Hematopoietic multipotent progenitor cell treated with erythropoietin and hydrocortisone succinate and interleukin-3 and kit ligand, for 4 days (in vitro differentiated cells): ENCODE data around the gene TSPAN15.
"Not testable (repeated sequence)": the region's sequence is repeated elsewhere in the genome, so short reads cannot be mapped to it uniquely, and the experiment has no call there.

Experiments
- DNase-seq: peaks from one replicate; pipeline ENCODE4 v3.0.0-alpha.2; 2015

Gene TSPAN15

DNA sequence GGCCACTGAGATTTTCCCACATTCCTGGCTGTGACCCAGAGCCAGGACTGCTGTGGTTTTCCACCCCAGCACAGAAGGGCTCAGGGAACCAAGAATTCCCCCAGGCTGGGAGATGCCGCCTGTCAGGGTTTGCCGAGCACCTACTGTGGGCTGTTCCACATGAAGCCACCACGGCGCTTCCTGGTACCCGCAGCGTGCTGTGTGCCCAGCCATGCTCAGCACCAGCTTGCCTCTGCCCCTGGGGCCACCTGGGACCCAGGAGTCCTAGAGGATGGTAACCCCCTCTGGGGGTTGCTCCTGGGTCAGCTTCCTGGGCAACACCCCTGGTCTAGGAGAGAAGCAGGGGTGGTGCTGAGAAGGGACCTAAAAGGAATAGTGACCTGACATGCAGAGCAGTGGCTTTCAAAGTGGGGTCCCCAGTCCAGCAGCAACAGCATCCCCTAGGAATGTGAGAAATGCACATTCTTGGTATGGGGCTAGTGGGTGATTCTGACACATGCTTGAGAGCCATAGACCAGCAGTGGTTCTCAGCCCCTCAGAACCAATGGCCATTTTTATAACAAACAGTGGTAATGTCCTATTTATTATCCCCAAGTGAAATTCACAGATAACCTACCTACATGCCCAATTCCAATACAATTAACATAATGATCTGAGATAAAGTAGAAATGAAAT is 53.4 kb downstream of the TSPAN15 start:
- DNase-seq, result no peak

DNA sequence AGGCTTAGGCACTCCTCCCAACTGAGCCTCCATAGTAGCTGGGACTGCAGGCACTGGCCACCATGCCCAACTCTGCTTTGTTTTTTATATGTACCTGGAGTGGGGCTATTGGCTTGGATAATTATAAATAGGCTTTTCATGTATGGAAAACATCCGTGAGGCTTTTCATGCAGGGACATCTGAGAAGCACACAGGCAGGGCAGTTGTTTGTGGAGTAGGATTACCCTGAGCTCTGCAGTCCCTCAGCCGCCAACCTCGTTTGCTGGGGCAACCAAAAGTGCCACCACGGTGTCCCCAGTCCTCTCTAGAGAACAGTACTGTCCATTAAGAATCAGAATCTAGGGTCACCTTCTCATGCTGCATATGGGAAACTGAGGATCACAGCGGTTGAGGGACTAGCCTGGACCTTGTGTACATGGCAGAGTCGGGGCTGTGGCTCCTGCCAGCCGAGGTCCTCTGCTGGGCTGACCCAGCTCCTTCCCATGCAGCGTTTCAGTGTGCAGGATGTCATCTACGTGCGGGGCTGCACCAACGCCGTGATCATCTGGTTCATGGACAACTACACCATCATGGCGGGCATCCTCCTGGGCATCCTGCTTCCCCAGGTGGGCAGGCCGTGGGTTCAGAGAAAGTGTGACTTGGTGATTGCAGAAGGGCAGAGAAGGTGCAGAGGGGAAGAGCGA is 54.5 kb downstream of the TSPAN15 start:
- no peak for DNase-seq

DNA sequence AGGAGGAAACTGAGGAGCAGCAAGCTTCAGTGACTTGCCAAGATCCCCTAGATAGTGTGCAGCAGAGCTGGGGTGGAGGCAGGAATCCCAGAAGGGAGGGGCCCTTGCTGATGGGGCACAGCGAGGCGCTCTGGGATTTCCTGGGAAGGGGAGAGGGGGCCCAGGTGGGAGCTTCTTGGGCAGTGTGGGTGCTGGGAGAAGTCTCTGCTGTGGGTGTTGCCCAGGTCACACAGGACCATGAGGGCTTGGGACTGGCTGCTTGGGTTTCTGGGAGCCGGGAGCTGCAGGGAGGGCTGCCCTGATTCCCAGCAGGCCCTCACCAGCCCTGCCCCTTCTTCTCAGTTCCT is 55.2 kb downstream of the TSPAN15 start:
- DNase-seq, result no peak

DNA sequence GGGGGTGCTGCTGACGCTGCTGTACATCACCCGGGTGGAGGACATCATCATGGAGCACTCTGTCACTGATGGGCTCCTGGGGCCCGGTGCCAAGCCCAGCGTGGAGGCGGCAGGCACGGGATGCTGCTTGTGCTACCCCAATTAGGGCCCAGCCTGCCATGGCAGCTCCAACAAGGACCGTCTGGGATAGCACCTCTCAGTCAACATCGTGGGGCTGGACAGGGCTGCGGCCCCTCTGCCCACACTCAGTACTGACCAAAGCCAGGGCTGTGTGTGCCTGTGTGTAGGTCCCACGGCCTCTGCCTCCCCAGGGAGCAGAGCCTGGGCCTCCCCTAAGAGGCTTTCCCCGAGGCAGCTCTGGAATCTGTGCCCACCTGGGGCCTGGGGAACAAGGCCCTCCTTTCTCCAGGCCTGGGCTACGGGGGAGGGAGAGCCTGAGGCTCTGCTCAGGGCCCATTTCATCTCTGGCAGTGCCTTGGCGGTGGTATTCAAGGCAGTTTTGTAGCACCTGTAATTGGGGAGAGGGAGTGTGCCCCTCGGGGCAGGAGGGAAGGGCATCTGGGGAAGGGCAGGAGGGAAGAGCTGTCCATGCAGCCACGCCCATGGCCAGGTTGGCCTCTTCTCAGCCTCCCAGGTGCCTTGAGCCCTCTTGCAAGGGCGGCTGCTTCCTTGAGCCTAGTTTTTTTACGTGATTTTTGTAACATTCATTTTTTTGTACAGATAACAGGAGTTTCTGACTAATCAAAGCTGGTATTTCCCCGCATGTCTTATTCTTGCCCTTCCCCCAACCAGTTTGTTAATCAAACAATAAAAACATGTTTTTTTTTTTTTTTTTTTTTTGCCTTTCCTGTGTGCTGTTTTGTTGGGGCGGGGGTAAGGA is 55.8 kb downstream of the TSPAN15 start:
- DNase-seq, result peak; percentile 11

DNA sequence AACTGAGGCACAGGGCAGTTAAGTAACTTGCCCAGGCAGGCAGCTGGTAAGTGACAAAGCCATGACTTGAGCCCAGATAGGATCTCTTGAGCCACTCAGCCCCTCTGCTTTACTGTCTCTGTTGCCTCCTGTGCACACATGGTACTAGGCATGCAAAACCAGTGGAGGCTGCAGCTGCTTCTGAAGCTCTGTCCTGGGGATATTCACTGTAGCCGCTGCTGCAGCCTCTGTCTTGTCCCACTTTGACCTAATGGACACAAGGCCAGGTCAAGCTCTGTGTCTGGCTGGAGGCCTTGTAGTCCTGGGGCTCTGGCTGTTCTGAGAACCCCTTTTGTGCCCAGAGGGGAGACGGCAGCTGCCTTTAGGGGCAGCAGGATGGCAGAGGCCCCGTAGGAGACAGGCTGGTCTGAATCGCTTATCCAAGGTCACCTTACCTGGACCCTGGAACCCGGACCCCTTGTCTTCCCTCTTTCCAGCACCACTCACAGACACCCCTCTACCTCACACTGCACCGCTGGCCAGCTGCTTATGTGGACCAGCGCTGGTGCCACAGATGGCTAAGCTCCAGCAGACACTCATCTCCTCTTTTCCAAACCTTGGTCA is 57.6 kb downstream of the TSPAN15 start:
- DNase-seq, result no peak

DNA sequence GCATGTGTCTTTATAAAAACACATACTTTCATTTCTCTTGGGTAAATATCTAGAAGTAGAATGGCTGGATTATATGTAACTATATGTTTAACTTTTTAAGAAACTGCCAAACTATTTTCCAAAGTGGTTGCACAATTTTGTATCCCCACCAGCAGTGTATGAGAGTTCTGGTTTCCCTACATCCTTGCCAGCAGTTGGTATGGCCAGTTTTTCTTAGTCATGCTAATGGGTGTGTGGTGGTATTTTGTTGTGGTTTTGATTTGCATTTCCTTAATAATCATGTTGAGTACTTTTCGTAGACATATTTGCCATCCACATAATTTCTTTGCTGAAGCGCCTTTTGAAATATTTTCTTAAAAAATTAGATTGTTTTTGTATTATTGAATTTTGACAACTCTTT is 61.6 kb downstream of the TSPAN15 start:
- no peak for DNase-seq

DNA sequence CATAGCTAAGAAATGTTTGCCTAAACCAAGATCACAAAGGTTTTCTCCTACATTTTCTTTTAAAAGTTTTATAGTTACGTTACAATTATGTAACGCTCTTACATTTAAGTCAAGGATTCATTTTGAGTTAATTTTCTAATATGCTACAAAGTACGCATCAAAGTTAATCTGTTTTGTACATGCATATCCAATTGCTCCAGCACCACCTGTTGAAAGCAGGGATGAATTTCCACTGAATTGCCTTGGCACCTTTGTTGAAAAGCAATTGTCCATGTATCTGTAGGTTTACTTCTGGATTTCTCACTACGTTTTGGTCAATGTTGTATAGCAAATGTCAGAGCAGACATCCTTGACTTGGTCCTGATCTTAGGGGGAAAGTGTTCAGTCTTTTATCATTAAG is 62.4 kb downstream of the TSPAN15 start:
- no peak for DNase-seq

DNA sequence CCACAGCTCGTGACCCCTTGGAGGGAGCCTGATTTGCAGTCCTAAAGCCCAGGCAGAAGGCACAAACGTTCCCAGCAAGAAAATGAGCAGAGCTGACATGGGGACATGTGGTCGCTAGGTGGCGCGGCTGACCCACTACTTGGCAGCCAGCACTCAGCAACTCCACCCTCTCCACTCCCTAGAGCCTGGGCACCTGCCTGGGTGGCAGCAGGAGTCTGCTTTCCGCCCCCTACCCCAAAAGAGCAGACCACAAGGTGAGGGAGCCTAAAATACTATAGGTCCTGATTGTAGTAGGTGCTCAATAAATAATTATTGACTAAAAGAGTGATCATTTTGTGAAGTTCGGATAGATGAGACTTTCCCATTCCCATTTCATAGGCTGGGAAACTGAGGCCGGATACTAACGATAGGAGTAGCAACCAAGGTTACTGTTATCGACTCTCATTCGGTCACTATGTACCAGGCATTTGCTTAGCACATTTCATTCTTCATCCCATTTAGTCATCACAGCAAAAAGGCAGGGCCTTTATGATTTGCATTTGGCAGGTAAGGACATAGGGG is 64.5 kb downstream of the TSPAN15 start:
- DNase-seq, result peak; percentile 86

DNA sequence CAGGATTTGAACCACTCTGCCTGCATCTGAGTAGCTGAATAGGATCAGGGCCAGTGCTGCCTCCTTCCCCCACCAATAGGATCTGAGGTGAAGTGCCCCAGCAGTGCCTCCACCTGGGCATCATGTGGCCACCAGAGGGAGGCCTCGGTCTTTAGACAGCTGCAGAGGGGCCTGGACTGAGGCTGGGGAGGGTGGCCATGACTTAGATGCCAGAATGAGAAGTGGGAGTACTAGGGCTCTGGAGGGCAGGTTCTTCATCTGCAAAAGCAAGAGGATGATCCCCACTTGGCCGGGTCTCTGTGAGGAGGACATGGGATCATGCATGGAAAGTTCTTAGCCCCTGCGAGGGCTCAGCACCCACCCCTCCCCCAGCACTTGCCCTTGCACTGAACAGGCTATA is 65.1 kb downstream of the TSPAN15 start:
- DNase-seq, result peak; percentile 82

DNA sequence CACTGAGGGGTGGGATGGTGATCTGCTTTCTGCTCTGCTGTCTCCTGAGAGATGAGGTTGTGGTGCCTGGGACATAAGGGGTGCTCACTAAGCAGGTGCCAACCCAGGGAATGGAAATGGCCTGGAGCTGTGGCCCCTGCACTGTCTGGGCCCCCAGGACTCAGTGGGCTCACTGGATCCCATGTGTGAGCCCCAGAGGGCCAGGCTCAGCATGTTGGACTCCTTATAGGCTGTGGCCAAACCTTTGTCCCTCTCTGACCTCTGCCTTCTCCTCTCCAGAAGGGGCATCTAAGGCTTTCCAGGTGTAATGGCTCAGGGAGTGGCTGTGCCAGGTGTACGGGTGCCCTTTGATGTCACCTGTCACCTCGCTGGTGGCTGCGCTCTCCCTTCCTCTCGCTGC is 65.5 kb downstream of the TSPAN15 start:
- no peak for DNase-seq

DNA sequence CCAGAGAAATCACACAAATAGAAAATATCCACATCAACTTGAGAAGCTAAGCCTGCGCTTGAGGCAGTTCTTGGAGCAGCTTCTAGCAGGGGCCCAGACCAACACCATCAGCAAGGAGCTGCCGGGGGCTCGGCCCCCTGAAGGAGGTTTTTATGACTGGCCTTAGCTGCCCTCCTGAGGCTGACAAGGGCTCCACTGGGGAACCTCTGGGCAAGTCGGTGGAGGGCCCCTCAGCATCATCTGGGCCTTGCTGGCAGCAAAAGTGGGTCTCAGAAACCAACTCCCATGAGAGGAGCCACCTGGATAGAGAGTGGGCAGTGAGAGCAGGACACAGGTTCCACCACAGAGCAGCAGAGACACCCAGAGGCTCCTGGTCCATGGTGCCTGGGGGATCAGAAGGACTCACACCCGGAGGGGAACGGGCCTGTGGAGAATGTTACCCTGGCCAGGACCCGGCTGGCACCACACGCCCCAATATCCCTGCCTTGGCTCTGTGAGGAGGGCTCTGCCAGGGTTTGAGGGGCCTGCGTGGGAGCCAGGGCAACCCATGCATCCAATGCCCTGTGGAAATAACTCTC is 66.1 kb downstream of the TSPAN15 start:
- no peak for DNase-seq

DNA sequence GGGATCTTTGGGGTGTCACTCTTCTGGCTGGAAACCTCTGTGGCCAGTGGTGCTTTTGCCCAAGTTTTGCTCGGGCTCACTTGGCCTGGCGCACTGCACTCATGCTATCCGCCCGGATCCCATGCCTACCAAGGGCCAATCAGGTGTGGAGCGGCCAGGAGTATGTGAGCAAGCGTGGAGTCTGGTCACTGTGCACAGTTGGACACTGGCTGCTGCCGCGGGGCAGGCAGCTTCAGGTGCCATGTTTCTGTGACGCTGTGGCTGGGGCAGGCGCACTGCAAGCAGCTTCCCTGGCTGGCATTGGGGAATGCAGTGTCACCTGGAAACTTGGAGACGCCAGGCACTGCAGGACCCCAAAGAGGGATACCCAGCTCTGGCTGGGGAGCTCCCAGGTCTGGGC is 76.7 kb downstream of the TSPAN15 start:
- no peak for DNase-seq

DNA sequence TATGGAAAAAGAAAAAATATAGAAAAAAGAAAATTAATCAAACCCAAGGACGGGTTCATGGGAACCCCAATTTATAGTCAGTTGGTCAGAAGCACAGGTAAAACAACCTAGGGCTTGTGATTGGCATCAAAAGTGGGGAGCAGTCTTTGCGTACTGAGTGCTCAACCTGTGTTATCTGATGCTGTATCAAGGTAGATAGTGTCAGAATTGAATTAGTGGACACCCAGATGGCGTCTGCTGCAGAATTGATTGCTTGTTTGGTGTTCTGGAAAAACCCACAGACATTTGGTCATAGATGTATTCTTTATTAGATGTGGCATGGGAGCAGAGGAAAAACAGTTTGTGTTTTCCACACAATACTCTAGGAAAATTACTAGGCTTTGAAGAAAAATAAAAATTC is 82.4 kb downstream of the TSPAN15 start:
- DNase-seq, result no peak

DNA sequence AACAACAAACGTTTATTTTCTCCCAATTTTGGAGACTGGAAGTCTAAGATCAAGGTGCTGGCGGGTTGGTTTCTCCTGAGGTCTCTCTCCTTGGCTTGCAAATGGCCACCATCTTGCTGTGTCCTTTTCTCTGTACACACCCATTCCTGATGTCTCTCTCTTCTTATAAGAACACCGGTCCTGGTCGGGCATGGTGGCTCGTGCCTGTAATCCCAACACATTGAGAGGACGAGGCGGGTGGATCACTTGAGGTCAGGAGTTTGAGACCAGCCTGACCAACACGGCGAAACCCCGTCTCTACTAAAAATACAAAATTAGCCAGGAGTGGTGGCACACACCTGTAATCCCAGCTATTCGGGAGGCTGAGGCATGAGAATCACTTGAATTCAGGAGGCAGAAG is 85.3 kb downstream of the TSPAN15 start:
- DNase-seq, result not testable (repeated sequence)

DNA sequence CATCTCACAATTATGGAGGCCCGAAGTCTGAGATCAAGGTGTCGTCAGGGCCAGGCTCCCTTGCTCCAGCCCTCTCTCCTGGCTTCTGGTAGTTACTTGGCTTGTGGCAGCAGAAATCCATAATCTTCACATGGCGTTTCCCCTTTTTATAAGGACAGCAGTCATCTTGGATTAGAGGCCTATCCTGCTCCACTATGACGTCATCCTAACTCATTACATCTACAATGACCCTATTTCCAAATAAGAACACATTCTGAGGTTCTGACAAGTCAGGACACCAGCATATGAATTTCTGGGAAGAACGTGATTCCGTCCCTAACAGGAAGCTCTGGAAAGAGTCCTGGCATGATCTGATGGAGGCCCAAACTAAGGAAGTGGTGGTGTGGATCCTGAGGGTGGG is 86.2 kb downstream of the TSPAN15 start:
- DNase-seq, result no peak

DNA sequence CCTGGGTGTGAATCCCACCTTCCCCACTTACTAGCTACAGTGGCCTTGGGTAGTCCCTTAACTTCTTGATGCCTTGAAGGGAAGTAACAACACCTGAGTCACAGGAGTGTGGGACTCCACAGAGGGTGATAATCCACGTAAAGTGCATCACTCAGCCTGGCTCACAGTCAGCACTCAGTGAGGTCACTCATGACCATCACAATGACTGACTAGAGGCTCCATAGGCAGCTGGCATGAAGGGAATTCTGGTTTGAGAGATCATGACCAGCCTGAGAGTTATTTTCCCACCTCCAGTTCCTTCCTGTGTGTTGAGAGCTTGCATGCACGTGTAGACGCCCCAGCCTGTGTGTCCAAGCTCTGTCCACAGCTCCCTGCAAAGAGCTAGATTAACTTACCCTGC is 87.2 kb downstream of the TSPAN15 start:
- DNase-seq, result no peak

DNA sequence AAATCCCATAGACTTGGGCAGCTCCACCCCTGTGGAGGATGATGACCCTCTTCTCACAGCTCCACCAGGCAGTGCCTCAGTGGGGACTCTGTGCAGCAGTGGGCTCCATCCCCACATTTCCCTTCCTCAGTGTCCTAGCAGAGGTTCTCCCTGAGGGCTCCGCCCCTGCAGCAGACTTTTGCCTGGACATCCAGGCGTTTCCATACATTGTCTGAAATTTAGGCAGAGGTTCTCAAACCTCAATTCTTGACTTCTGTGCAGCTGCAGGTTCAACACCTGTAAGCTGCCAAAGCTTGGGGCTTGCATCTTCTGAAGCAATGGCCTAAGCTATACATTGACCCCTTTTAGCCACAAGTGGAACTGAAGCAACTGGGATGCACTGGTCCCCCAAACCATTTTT is 90.2 kb downstream of the TSPAN15 start:
- no peak for DNase-seq

DNA sequence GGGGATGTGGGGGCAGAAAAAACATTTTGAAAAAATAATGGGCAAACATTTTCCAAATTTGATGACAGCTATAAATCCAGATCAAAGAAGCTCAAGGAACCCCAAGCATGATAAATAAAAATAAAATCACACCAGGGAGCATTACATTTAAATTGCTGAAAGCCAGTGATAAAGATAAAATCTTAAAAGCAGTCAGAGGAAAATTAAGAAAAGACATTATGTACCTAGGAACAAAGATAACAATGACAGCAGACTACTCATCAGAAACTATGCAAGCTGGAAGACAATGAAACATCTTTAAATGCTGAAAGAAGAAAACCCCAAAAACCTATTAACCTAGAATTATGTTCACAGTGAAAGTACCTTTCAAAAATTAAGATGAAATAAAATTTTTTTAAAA is 98.7 kb downstream of the TSPAN15 start:
- no peak for DNase-seq

DNA sequence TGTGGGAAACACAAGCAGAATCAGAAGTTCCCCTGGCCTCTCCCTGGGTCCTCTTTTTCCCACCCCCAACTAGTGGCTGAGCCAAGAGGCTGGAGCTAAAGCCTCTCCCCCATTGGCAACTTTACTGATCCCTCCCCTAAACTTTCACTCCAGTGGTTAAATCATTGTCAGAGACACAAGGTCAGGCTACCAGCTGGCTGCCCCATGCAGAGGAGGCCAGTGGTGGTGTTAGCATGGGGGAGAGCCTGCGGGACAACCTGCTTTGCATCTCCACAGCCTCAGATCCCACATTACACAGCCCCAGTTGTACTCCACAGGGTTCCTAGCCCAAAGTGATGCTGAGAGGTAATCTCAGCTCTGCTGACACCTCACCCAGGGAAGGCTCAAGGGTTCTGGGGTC is 101.0 kb downstream of the TSPAN15 start:
- DNase-seq, result no peak

DNA sequence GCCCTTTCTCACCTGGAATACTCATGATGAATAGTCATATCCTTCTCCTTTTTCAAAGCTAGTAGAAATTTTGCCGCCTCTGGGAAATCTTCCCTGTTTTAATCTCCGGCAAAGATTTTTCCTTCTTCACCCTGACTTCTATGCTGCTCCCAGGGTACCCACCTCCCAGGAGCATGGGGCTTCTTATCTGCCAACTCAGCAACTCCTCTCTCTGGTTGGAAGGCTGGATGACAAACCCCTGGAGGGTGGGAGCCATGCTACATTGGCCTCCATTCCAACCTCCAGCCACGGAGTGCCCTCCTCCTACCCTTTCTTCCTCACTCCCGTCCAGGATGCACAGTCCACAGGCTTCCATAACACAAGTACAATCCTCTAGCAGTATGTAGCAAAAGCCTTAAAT is 102.1 kb downstream of the TSPAN15 start:
- DNase-seq, result no peak

DNA sequence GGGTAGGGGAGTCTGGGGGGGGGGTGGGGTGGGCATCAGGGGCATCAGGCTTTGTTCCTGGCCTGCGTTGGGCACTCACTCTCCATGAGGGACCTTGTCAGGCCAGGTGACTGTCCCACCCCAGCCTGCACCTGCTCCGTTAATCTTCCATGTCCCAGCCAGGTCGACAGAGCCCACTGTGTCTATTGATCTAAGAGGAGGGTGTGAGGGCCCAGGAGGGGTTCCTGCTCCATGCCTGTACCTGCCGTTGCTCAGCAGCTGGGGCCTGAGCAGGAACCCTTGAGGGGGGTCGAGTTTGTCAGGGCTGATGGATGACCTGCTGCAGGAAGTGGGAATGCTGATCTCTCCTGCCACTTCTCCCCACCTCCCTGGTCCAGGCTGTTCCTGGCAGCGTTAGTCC is 103.3 kb downstream of the TSPAN15 start:
- no peak for DNase-seq
